Erythroblast (primary cell): ENCODE measurements around the gene CLDN20.

Experiments
- GATA1 ChIP-seq: IDR thresholded peaks from 2 replicates; pipeline ENCODE4 v1.6.1; 2011; ENCODE audit warnings: low read depth, mild to moderate bottlenecking, control low read depth, low read length, moderate library complexity
- POLR2A ChIP-seq: IDR thresholded peaks from 2 replicates; pipeline ENCODE4 v1.6.1; 2011; ENCODE audit warnings: mild to moderate bottlenecking, low read length

DNA sequence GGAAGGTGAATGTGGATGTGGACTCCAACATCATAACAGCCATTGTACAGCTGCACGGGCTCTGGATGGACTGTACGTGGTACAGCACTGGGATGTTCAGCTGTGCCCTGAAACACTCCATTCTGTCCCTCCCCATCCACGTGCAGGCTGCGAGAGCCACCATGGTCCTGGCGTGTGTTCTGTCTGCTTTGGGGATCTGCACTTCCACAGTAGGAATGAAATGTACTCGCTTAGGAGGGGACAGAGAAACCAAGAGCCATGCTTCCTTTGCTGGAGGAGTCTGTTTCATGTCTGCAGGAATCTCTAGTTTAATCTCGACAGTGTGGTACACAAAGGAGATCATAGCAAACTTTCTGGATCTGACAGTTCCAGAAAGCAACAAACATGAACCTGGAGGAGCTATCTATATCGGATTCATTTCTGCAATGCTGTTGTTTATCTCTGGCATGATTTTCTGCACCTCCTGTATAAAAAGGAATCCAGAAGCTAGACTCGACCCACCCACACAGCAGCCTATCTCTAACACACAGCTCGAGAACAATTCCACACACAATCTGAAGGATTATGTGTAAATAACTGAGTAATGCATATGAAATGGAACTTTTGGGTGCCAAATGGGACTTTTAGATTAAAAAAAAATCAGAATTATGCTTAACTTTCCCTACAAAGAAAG is 12.1 kb downstream of the CLDN20 start:
- TF ChIP-seq POLR2A = no peak
- no peak for TF ChIP-seq GATA1
